HFF-Myc (cell line): ENCODE measurements around the gene TMEM220.
A peak's percentile ranks its signal among the peaks of the same experiment; 100 is the strongest.
"Not testable (repeated sequence)": the region's sequence is repeated elsewhere in the genome, so short reads cannot be mapped to it uniquely, and the experiment has no call there.

Source experiments
- DNase-seq: peaks from one replicate; pipeline ENCODE4 v3.0.0-alpha.2; 2011; ENCODE audit warnings: low read depth; ENCODE audit errors: extremely low read depth
- H3K4me3 ChIP-seq: replicated peaks from 2 replicates; pipeline ENCODE4 v1.5.1; 2011; ENCODE audit warnings: low read depth, mild to moderate bottlenecking, control low read depth, low read length
- TF ChIP-seq, protein P1 (sequence below): IDR thresholded peaks from 2 replicates; pipeline ENCODE4 v1.5.1; 2012; ENCODE audit warnings: mild to moderate bottlenecking, low read depth, low read length, control low read depth; ENCODE audit errors: missing control alignments

TMEM220 gene

DNA sequence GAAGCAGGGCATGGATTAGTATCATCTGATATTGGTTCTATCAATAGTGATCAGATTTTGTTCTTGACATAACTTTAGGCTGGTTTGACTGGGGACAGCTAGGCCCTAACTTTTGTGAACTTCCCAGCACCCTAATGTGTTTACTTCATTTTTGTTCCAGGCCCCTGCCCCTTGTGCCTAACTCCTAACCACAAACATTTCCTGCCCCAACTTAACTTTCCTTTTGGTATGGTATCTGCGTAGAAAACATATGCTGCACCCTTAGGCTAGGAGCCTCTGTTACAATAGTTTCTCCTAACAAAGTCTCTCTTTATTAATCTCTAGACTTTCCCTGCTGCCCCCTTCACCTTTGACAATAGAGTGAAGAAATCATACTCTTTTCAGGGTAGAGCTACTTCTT is 30.0 kb downstream of the TMEM220 start:
- DNase-seq, result no peak
- TF ChIP-seq, protein P1, sequence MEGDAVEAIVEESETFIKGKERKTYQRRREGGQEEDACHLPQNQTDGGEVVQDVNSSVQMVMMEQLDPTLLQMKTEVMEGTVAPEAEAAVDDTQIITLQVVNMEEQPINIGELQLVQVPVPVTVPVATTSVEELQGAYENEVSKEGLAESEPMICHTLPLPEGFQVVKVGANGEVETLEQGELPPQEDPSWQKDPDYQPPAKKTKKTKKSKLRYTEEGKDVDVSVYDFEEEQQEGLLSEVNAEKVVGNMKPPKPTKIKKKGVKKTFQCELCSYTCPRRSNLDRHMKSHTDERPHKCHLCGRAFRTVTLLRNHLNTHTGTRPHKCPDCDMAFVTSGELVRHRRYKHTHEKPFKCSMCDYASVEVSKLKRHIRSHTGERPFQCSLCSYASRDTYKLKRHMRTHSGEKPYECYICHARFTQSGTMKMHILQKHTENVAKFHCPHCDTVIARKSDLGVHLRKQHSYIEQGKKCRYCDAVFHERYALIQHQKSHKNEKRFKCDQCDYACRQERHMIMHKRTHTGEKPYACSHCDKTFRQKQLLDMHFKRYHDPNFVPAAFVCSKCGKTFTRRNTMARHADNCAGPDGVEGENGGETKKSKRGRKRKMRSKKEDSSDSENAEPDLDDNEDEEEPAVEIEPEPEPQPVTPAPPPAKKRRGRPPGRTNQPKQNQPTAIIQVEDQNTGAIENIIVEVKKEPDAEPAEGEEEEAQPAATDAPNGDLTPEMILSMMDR, result no peak
- no peak overlapping the region for H3K4me3 ChIP-seq

DNA sequence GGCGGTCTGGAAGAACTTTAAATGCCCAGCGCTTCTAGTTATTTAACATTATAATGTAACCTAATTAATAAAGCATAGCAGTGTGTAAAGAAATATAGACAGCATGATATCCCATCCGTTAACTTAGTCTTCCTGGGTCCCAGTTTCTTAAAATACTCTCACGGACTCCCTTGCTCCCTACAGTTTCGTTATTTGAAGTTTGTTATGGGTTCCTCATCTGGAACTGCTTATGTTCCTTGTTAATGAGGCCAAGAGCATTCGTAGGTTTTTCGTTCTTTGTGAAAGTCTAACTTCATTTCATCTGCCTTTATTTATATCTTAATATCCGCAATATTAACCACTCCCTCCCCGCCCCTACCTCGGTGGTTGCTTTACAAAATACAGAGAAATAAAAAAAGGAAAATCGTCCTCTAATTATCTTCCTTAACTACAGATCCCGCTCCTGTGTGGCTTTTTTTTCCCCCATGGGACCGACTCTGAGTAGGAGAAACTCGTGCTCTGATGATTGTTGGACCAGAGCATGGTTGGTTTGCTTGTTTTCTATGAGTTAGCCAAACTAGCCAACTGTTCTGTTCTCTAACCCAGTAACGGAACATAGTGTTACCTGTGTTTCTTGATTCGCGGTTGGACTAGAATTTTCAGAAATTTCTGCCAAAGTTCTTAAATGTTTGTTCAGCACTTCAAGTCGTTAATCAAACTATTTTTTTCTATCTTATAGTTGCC is 31.6 kb downstream of the TMEM220 start:
- DNase-seq, result no peak
- TF ChIP-seq, protein P1, result no peak
- peak overlapping the region; percentile 80 for H3K4me3 ChIP-seq

DNA sequence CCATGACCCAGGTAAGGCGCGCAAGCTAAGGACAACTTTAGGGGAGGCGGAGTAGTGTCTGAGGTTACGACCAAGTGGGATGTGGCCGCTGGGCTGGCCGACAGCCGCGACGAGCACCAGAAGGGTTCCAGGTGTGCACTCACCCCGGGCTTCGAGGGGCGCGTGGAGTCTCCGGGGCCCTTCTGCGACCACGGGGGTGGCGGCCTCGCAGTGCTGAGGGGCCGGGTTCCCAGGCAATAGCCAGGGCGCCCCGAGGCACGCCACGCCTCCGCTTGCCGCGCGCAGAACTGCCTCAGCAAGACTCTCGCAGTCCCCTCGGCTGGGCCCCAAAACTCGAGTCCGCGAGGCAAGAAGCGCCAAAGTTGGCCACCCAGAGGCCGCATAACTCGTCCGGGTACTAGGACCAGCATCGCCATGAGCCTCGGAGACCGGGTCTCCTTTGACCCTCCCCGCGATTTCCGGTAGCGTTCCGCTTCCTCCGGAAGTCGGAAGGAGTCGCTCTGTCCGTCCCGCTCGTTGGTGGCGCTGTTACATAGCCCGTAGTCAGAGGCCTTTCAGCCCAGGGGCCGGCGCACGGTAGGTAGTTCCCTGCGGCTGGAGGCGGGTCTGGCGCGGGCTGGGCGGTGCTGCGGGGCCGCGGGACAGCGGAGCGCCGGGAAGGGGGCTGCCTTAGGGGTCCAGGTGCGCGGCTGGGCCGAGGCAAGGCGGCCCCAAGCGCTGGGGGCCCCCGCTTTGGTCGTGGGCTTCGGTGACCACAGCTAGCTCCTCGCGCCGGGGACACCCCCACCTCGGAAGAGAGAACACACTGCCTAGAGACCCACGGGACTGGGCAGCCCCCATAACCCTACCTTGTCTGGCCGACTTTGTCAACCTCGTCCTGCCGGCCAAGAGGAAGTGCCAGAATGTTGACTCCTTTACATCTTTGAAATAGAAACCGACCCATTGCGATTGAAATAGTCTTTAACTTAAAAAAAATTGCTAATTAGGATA is 32.4 kb downstream of the TMEM220 start, which contains the start of the genes ADPRM and SCO1:
Gene ADPRM, plus strand, starts transcription at position 503 of the 990 bp plus-strand sequence. CDS start 7,333 bp downstream, outside the sequence.
Gene SCO1, minus strand, starts transcription at position 442 of the 990 bp plus-strand sequence. Its CDS starts 26 bp downstream, at position 416.
- peak within 1 kb of the TSS; percentile 80 for H3K4me3 ChIP-seq
- peak; percentile 77 for DNase-seq
- TF ChIP-seq, protein P1, result peak; percentile 41

DNA sequence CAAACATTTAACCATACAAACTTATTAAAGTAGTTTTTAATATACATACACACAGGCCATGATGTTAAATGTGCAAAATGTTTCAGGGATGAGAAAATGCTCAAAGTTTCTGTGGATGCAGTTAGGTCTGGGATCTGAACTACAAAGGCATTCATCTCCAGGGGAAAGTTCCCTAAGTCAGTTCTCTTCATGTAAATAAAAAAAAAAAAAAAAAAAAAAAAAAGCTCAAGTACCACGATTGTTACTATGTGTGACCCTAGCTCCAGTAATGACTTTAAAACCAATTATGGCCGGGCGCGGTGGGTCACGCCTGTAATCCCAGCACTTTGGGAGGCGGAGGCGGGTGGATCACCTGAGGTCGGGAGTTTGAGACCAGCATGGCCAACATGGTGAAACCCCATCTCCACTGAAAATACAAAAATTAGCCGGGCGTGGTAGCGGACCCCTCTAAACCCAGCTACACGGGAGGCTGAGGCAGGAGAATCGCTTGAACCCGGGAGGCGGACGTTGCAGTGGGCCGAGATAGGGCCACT is 33.9 kb downstream of the TMEM220 start:
- peak overlapping the region; percentile 80 for H3K4me3 ChIP-seq
- DNase-seq, result not testable (repeated sequence)

DNA sequence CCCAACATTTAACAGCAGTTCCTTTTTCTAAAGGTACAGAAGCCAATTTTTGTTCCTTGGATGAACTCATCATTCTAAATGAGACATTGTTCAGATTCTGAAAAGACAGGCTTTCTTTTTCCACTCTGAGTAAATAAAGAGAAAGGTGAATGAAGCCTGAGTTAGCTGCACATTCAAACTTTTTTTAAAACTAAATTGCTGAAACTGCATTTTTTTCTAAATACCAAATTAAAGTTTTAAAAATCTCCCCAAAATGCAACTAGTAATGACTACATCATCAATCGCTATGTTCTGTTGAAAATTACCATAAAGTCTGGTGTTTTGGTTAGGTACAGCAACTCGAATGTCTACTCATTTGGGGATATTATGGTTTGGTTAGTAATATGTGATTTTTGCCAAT is 42.3 kb downstream of the TMEM220 start:
- TF ChIP-seq, protein P1, result no peak
- H3K4me3 ChIP-seq, result no peak overlapping the region
- DNase-seq, result no peak

DNA sequence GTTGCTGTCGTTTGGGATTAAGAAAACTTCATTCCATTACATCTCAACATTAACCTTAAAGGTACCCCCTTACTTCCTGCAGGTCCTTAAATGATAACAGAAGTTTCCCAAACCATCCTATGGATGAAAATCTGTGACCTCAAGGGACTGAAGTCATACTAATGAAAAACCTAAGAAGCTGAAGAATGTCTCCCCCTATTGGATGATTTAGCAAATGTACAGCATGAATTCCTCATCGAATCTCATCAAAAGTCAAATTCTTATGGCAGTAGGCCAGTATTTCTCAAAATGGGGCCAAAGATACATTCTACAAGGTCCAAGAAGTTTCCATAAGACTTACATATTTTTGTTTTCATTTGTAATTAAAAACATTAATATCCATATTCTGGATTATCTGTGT is 46.0 kb downstream of the TMEM220 start:
- no peak for DNase-seq

More for the DNA sequence above, 46.0 kb downstream of the TMEM220 start:
- TF ChIP-seq, protein P1, result peak; percentile 41
- H3K4me3 ChIP-seq, result no peak overlapping the region
